Pancreas (tissue), 10 donors: ENCODE measurements around the gene DRAXIN. TPM values are rescaled to one million over a fixed set of nuclear protein-coding genes. Genes with fewer than 3 reads are reported as not detected.

Experiments
- ATAC-seq, 4 donors: fragments of 200-7000 bp; cut with Tn5 transposase; one replicate each; pipeline versions ENCODE4 v1.8.0 to v1.9.1; 2020; ENCODE audit warnings: mild to moderate bottlenecking in 4 of 4, moderate library complexity in 4 of 4
- DNase-seq, 6 donors: peaks; one replicate each; pipeline ENCODE4 v3.0.0-alpha.2; 2020
- FAIRE-seq: peaks from 2 replicates; lab custom pipeline; 2012; peaks lifted over from hg19 to GRCh38; lab: Jason Lieb, UNC
- H3K27ac ChIP-seq, 4 donors: fragments of 200-600 bp; sonication (generic); 1 replicate in 3 of 4; 2 replicates in 1 of 4; pipeline versions ENCODE4 v1.5.0 to v1.8.0; 2020
- H3K27me3 ChIP-seq, 4 donors: fragments of 200-600 bp; one replicate each; pipeline ENCODE4 v1.8.0; 2021
- H3K36me3 ChIP-seq, 3 donors: fragments of 200-600 bp; sonication (generic) in 1 of 3; one replicate each; pipeline versions ENCODE4 v1.5.0 to v1.8.0; 2020 to 2021
- H3K4me1 ChIP-seq, 3 donors: fragments of 200-600 bp; one replicate each; pipeline ENCODE4 v1.8.0; 2021
- H3K4me3 ChIP-seq, 4 donors: fragments of 200-600 bp; sonication (generic) in 2 of 4; one replicate each; pipeline versions ENCODE4 v1.5.0 to v1.8.0; 2020 to 2021
- H3K9me3 ChIP-seq, 4 donors: fragments of 200-600 bp; one replicate each; pipeline ENCODE4 v1.8.0; 2021
- CTCF ChIP-seq, 4 donors: fragments of 200-600 bp; sonication (generic) in 3 of 4; IDR thresholded peaks; one replicate each; pipeline versions ENCODE4 v1.5.0 to v1.8.0; 2021; ENCODE audit warnings: antibody characterized with exemption in 4 of 4
- WGBS, 2 donors: extraction: QIAGEN DNeasy Blood & Tissue Kit; methylation state at CpG; one replicate each; pipeline ENCODE4 v1.1.7; 2013; 5-methylcytosine and 5-hydroxymethylcytosine counted together
- intact Hi-C, 3 donors: fragments of 100-400 bp; cut with DNase I; formaldehyde crosslinking; loops; one replicate each; pipeline versions ENCODE4 v1.11.1 to v1.14.2; 2022
- polyA plus RNA-seq, 2 donors: library from polyadenylated mRNA; stranded (reverse); fragments of 200-250 nt; gene quantifications; one replicate each; pipeline ENCODE4 v1.2.3, GENCODE V29; 2013
- total RNA-seq, 6 donors: library from RNA; stranded (reverse); fragmentation: NEBNext Ultra II Directional in 4 of 6; extraction: Animal tissue kit (Norgen Biotek cat#: 25700) in 4 of 6; gene quantifications; one replicate each; pipeline versions ENCODE4 v1.2.1 to v1.2.4, GENCODE V29; 2021 to 2023
- donor health status: healthy with polysubstance abuse.
- donor health status: DM: no; HTN: no; CAD: no; lungs with moderate emphysema.
- donor health status: DM: no; HTN: no; CAD: no.
- donor health status: control.
- donor health status: control.
- donor health status: Bipolar disorder and iron deficiency.
- donor health status: DM: yes; HTN: yes; CAD: no.
- donor health status: DM: no; HTN: no; CAD: no.
- donor health status: DM: no; HTN: no; CAD: no.
- donor health status: DM: yes; HTN: yes; CAD: no.

Gene DRAXIN
- total and polyA plus RNA-seq, 8 donors: under 0.01 to 0.09 (median 0.03) TPM; not detected in 1

- no peak for TF ChIP-seq CTCF (IDR thresholded peaks at IDR 0.05)
- Histone ChIP-seq H3K36me3 (no peaks in the 10 kb centered on the region), H3K4me3 (no peak overlapping the region), H3K4me1 (no peaks in the 10 kb centered on the region), H3K27ac (no peak overlapping the region), H3K9me3 (no peaks in the 10 kb centered on the region), H3K27me3 (no peaks in the 10 kb centered on the region)
- intact Hi-C loops: no loop called here
- ATAC-seq (peak; percentile 83 to 95 (median 88)), FAIRE-seq (no peak), DNase-seq (peak; percentile 75 to 91 (median 83))
- 22 to 27% methylated on average over 17 of the region's 17 CpGs for WGBS, 2 donors
Measured at GRCh38 chr1:11707621-11708276, 16.2 kb downstream of the DRAXIN start.

GRCh38 chr1:11708554-11709350 lies 17.2 kb downstream of the DRAXIN start:
- Histone ChIP-seq H3K4me3 (no peak overlapping the region), H3K27me3 (no peaks in the 10 kb centered on the region), H3K36me3 (no peaks in the 10 kb centered on the region), H3K27ac (no peak overlapping the region), H3K4me1 (no peaks in the 10 kb centered on the region), H3K9me3 (no peaks in the 10 kb centered on the region)
- intact Hi-C loops: no loop called here
- TF ChIP-seq CTCF (IDR thresholded peaks at IDR 0.05): no peak
- DNase-seq (no peak), ATAC-seq (no peak), FAIRE-seq (no peak)
- 64 to 77% methylated on average over 11 of the region's 11 CpGs for WGBS, 2 donors

GRCh38 chr1:11711490-11711889 lies 20.0 kb downstream of the DRAXIN start:
- H3K4me1 ChIP-seq: no peaks in the 10 kb centered on the region
- intact Hi-C loops: no loop called here
- no peaks in the 10 kb centered on the region for H3K27me3 ChIP-seq
- no peak for FAIRE-seq
- no peaks in the 10 kb centered on the region for H3K36me3 ChIP-seq
- TF ChIP-seq CTCF (IDR thresholded peaks at IDR 0.05): no peak
- no peak for DNase-seq
- no peak overlapping the region for H3K27ac ChIP-seq
- no peak overlapping the region for H3K4me3 ChIP-seq
- no peaks in the 10 kb centered on the region for H3K9me3 ChIP-seq
- ATAC-seq: no peak
- 89 to 94% methylated on average over 5 of the region's 5 CpGs for WGBS, 2 donors

GRCh38 chr1:11712285-11712684 lies 20.8 kb downstream of the DRAXIN start:
- Histone ChIP-seq H3K4me1 (no peaks in the 10 kb centered on the region), H3K27me3 (no peaks in the 10 kb centered on the region), H3K9me3 (no peaks in the 10 kb centered on the region), H3K36me3 (no peaks in the 10 kb centered on the region), H3K4me3 (no peak overlapping the region), H3K27ac (no peak overlapping the region)
- FAIRE-seq: no peak
- no peak for DNase-seq
- ATAC-seq: no peak
- intact Hi-C loops: no loop called here
- 80 to 85% methylated on average over 8 of the region's 8 CpGs for WGBS, 2 donors
- no peak for TF ChIP-seq CTCF (IDR thresholded peaks at IDR 0.05)

- 66 to 73% methylated on average over 11 of the region's 11 CpGs for WGBS, 2 donors
- Histone ChIP-seq H3K4me3 (no peak overlapping the region), H3K9me3 (no peaks in the 10 kb centered on the region), H3K27me3 (no peaks in the 10 kb centered on the region), H3K27ac (no peak overlapping the region), H3K4me1 (no peaks in the 10 kb centered on the region), H3K36me3 (no peaks in the 10 kb centered on the region)
- no peak for DNase-seq
- no peak for ATAC-seq
- FAIRE-seq: no peak
- TF ChIP-seq CTCF (IDR thresholded peaks at IDR 0.05): no peak
- intact Hi-C loops: no loop called here
Measured at GRCh38 chr1:11713095-11713494, 21.6 kb downstream of the DRAXIN start.
